ENCODE results near the gene SDF2. TPM values are rescaled to one million over a fixed set of nuclear protein-coding genes. Genes with fewer than 3 reads are reported as not detected.

The SDF2 gene
- total and polyA plus RNA-seq, 2 of the 4 experiments (the other 2 are of a cell fraction): 76.0 to 81.7 TPM

DNA sequence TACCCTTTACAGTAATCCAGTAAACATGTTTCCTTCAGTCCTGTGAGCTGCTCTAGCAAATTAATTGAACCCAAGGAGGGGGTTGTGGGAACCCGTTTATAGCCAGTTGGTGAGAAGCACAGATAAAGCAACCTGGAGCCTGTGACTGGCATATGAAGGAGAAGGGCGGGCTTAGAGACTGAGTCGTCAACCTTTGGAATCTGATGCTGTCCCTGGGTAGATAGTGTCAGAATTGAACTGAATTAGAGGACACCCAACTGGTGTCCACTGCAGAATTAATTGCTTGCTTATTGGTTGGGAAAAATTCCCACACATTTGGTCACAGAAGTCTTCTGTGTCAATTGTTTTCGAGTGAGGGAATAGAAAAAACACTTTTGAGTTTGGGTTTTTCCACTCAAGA, 34.9 kb downstream of the SDF2 start:
- H3K27me3 ChIP-seq (ENCODE audit: control insufficient read depth, insufficient read depth, low read length): no peaks in the 10 kb centered on the region
- in situ Hi-C loops (cut with MboI; ENCODE audit: low sequenced_read_pairs) (no loop called here), dilution Hi-C loops (cut with HindIII; ENCODE audit: low sequenced_read_pairs, unreplicated experiment) (no loop called here), intact Hi-C loops (cut with micrococcal nuclease) (no loop called here)
- H4K5ac ChIP-seq (ENCODE audit: low read depth, low read length): no peak overlapping the region
- H3K9ac ChIP-seq (ENCODE audit: low read depth, low read length): no peak overlapping the region
- H3K79me1 ChIP-seq (ENCODE audit: low read depth in 1 of 2, low read length in 2 of 2): peaks cover 3 to 15% of the 10 kb centered on the region in 2 experiments; a peak in 2 of 4 replicates
- no peak for TF ChIP-seq NFE2L2 (IDR thresholded peaks at IDR 0.05; ENCODE audit: low read depth, low read length)
- TF ChIP-seq, protein P1, sequence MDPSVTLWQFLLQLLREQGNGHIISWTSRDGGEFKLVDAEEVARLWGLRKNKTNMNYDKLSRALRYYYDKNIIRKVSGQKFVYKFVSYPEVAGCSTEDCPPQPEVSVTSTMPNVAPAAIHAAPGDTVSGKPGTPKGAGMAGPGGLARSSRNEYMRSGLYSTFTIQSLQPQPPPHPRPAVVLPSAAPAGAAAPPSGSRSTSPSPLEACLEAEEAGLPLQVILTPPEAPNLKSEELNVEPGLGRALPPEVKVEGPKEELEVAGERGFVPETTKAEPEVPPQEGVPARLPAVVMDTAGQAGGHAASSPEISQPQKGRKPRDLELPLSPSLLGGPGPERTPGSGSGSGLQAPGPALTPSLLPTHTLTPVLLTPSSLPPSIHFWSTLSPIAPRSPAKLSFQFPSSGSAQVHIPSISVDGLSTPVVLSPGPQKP (IDR thresholded peaks at IDR 0.05; ENCODE audit: borderline replicate concordance, low read depth, low read length): no peak
- TF ChIP-seq BHLHE40 (IDR thresholded peaks at IDR 0.05; ENCODE audit: low read depth, low read length): no peak
- TF ChIP-seq, protein P2, sequence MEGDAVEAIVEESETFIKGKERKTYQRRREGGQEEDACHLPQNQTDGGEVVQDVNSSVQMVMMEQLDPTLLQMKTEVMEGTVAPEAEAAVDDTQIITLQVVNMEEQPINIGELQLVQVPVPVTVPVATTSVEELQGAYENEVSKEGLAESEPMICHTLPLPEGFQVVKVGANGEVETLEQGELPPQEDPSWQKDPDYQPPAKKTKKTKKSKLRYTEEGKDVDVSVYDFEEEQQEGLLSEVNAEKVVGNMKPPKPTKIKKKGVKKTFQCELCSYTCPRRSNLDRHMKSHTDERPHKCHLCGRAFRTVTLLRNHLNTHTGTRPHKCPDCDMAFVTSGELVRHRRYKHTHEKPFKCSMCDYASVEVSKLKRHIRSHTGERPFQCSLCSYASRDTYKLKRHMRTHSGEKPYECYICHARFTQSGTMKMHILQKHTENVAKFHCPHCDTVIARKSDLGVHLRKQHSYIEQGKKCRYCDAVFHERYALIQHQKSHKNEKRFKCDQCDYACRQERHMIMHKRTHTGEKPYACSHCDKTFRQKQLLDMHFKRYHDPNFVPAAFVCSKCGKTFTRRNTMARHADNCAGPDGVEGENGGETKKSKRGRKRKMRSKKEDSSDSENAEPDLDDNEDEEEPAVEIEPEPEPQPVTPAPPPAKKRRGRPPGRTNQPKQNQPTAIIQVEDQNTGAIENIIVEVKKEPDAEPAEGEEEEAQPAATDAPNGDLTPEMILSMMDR (conservative IDR thresholded peaks at IDR 0.05; ENCODE audit: low read depth, low read length): no peak
- no peak for TF ChIP-seq MAFK (IDR thresholded peaks at IDR 0.05; ENCODE audit: low read depth, low read length)
- no peak for TF ChIP-seq CHD1 (IDR thresholded peaks at IDR 0.05; ENCODE audit: low read depth, low read length)
- no peak for TF ChIP-seq SMC3 (IDR thresholded peaks at IDR 0.05; ENCODE audit: low read depth, low read length)
- no peak for TF ChIP-seq MXI1 (IDR thresholded peaks at IDR 0.05; ENCODE audit: borderline replicate concordance, low read depth, low read length)
- no peak for TF ChIP-seq RAD21 (IDR thresholded peaks at IDR 0.05; ENCODE audit: low read length)
- TF ChIP-seq, protein P3, sequence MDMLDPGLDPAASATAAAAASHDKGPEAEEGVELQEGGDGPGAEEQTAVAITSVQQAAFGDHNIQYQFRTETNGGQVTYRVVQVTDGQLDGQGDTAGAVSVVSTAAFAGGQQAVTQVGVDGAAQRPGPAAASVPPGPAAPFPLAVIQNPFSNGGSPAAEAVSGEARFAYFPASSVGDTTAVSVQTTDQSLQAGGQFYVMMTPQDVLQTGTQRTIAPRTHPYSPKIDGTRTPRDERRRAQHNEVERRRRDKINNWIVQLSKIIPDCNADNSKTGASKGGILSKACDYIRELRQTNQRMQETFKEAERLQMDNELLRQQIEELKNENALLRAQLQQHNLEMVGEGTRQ (IDR thresholded peaks at IDR 0.05; ENCODE audit: low read depth, low read length): no peak
- no peak for TF ChIP-seq POLR2A (IDR thresholded peaks at IDR 0.05; ENCODE audit: low read depth, low read length)
- TF ChIP-seq RCOR1 (IDR thresholded peaks at IDR 0.05; ENCODE audit: insufficient replicate concordance, low read length): no peak
- no peak for TF ChIP-seq RFX5 (IDR thresholded peaks at IDR 0.05; ENCODE audit: low read depth, low read length)
- TF ChIP-seq FOS (IDR thresholded peaks at IDR 0.05; ENCODE audit: low read depth, low read length): no peak
- TF ChIP-seq MAZ (IDR thresholded peaks at IDR 0.05; ENCODE audit: borderline replicate concordance, low read depth, low read length): no peak
- no peak for TF ChIP-seq CEBPB (IDR thresholded peaks at IDR 0.05; ENCODE audit: low read depth, low read length)
- no peaks in the 10 kb centered on the region for H3K9me3 ChIP-seq (ENCODE audit: control insufficient read depth, insufficient read depth, low read length)
- peaks cover 39% of the 10 kb centered on the region for H3K36me3 ChIP-seq (ENCODE audit: control insufficient read depth, insufficient read depth, low read length)
- ChIA-PET POLR2A (ENCODE audit: unreplicated experiment) (no interaction called here), CTCF (no interaction called here)
- H2BK20ac ChIP-seq (ENCODE audit: low read depth, low read length): no peak overlapping the region
- H3K23ac ChIP-seq (ENCODE audit: low read depth, low read length): no peak overlapping the region
- H3K56ac ChIP-seq (ENCODE audit: extremely low read depth, insufficient read depth, low read length): no peak overlapping the region
- H2AK9ac ChIP-seq (replicated peaks; ENCODE audit: low read depth, low read length, poor library complexity): no peak overlapping the region
- no peak overlapping the region for H3K4ac ChIP-seq (ENCODE audit: low read depth, low read length)
- H3K9me1 ChIP-seq (ENCODE audit: insufficient read depth, low read length): no peaks in the 10 kb centered on the region
- H3K27ac ChIP-seq (ENCODE audit: insufficient read depth, low read length): no peak overlapping the region
- no CpG with 5 or more reads among the region's 4 CpGs for WGBS, 2 experiments (ENCODE audit: extremely low coverage in 2 of 2, insufficient read length in 1 of 2)
- H2BK5ac ChIP-seq (ENCODE audit: low read depth, low read length, poor library complexity, severe bottlenecking): no peak overlapping the region
- H3K4me1 ChIP-seq (ENCODE audit: control insufficient read depth, insufficient read depth, low read length): no peaks in the 10 kb centered on the region
- no peak overlapping the region for H2BK15ac ChIP-seq (ENCODE audit: low read depth, low read length)
- no peak overlapping the region for H3K18ac ChIP-seq (ENCODE audit: low read depth, low read length)
- no peak for ATAC-seq (ENCODE audit: low read depth)
- DNase-seq: no peak
- H2AK5ac ChIP-seq (ENCODE audit: low read depth, low read length): no peak overlapping the region
- no peak overlapping the region for H2BK120ac ChIP-seq (ENCODE audit: low read depth, low read length)
- no peaks in the 10 kb centered on the region; the same call in 1 of the 2 replicates for H4K20me1 ChIP-seq (ENCODE audit: insufficient read depth, low read length)
- H3K14ac ChIP-seq (replicated peaks; ENCODE audit: low read depth, low read length): no peak overlapping the region
- no peak overlapping the region for H4K8ac ChIP-seq (ENCODE audit: low read depth in 2 of 2, low read length in 2 of 2)
- H3K4me2 ChIP-seq (ENCODE audit: low read depth, low read length): no peak overlapping the region
- BruUV-seq (replicated peaks): no TSS peak
- H3K4me3 ChIP-seq (ENCODE audit: insufficient read depth, low read depth, low read length): no peak overlapping the region
- H4K91ac ChIP-seq (ENCODE audit: insufficient read depth, low read depth, low read length): no peak overlapping the region
- no peak overlapping the region for H2AFZ ChIP-seq (replicated peaks; ENCODE audit: low read length, poor library complexity)
